GM12891 (cell line): ENCODE measurements around the gene EXD3.

Experiments used
- DNase-seq: peaks from one replicate; pipeline ENCODE4 v3.0.0; 2011; ENCODE audit warnings: low spot score; ENCODE audit not compliant: insufficient read length
- FAIRE-seq: peaks from 2 replicates; lab custom pipeline; 2011; peaks lifted over from hg19 to GRCh38; lab: Jason Lieb, UNC
- PAX5 ChIP-seq: IDR thresholded peaks from 2 replicates; pipeline ENCODE4 v1.6.1; 2011; ENCODE audit warnings: low read length, moderate library complexity, mild to moderate bottlenecking; ENCODE audit not compliant: insufficient read depth, severe bottlenecking
- POLR2A ChIP-seq: IDR thresholded peaks from 2 replicates; pipeline ENCODE4 v1.6.1; 2011; ENCODE audit warnings: low read depth, low read length, control low read depth
- POLR2AphosphoS5 ChIP-seq: IDR thresholded peaks from 2 replicates; pipeline ENCODE4 v1.6.1; 2011; ENCODE audit warnings: low read depth, low read length, control low read depth
- POU2F2 ChIP-seq: IDR thresholded peaks from 2 replicates; pipeline ENCODE4 v1.6.1; 2011; ENCODE audit warnings: low read depth, mild to moderate bottlenecking, control low read depth, low read length, moderate library complexity
- SPI1 ChIP-seq: IDR thresholded peaks from 2 replicates; pipeline ENCODE4 v1.6.1; 2011; ENCODE audit warnings: low read depth, low read length, control low read depth
- TAF1 ChIP-seq: IDR thresholded peaks from 2 replicates; pipeline ENCODE4 v1.6.1; 2011; ENCODE audit warnings: low read depth, low read length, control low read depth

EXD3 gene

GRCh38 chr9:137311986-137312851 lies 110.7 kb downstream of the EXD3 start:
- TF ChIP-seq POU2F2, result no peak
- TF ChIP-seq PAX5, result no peak
- TF ChIP-seq SPI1, result no peak
- TF ChIP-seq TAF1, result no peak
- FAIRE-seq (no peak), DNase-seq (peak; percentile 19)

DNA sequence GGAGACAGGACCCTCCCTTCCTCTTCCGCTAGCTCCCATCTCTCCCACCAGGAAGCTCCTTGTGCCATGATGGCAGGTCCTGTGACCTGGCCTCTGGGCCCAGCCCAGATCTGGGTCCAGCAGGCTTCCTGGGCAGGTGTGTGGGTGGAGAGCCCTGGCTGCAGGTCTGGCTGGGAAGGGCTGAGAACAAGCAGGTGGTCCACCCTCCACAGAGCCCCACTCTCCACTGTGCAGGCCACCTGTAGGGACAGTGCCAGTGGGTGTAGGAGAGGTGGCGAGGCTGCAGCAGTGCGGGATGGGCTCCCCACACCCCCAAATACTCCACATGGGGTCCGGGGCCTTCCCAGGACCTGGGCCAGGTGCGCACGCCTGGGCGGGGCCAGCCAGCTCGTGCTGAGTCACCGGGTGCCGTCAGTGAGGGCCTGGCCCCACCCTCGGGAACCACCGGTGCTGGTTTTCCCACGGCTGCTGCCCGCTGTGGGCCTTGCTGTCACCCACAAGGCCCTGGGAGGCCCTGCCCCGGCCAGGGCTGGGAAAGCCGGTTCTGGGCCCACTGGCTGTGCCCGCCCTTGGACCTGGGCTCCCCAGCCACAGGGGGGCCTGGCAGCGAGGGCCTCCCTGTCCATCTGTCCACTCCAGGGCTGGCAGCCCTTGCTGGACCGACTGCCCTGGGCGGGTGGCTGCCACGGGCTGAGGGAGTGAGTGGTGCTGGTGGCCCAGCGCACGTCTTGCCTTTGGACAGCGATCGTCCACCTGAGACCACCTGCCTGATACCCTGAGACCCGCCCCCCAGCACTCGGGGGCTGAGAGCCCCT lies 111.6 kb downstream of the EXD3 start:
- no peak for FAIRE-seq
- no peak for TF ChIP-seq PAX5
- TF ChIP-seq POLR2AphosphoS5, result no peak
- no peak for TF ChIP-seq TAF1
- DNase-seq, result peak; percentile 20

GRCh38 chr9:137310189-137311052 lies 112.5 kb downstream of the EXD3 start:
- no peak for FAIRE-seq
- no peak for TF ChIP-seq POLR2AphosphoS5
- no peak for TF ChIP-seq TAF1
- peak; percentile 30 for DNase-seq

DNA sequence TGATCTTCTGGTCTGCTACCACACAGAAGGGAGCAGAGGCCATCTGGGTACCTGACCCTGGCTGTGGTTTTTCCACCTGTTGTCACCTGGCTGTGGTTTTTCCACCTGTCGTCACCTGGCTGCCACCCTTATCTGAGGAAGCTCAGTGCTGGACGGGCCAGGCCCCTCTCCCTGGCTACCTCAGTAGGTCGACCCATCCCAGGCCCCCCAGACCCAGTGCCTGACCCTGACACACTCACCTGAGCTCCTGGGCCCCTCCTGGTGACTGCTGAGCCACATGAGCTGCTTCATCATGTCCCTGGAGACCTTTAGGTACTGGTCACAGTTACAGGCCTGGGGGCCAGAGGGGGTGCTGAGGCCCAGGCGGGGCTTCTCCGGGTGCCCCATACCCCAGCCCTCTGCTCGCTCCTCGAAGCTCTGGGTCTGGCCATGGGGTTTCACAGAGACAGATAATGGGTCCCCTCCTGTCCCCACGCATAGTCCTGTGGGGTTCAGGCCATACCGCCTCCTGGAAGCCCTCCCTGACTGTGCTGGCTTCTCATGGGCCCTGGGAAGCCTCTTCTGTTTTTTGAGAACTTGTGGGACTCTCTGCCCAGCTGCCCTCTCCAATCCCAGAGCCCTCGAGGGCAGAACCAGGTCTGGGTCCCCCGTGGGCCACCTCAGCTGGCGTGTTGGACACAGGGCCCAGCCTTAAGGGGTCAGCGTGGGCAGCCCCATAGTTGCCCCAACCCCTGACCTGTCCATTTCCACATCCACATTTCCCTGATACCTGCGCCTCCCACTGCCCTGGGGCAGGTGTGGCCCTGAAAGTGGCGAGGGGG lies 113.4 kb downstream of the EXD3 start:
- DNase-seq, result peak; percentile 22
- no peak for FAIRE-seq
- TF ChIP-seq TAF1 (no peak), SPI1 (no peak), POLR2AphosphoS5 (no peak), POU2F2 (no peak), PAX5 (no peak), POLR2A (no peak)

- FAIRE-seq (no peak), DNase-seq (no peak)
- TF ChIP-seq SPI1, result no peak
- no peak for TF ChIP-seq POLR2AphosphoS5
- TF ChIP-seq POLR2A, result no peak
- TF ChIP-seq PAX5, result no peak
- TF ChIP-seq POU2F2, result no peak
- no peak for TF ChIP-seq TAF1
Observed at GRCh38 chr9:137308057-137308619, 114.8 kb downstream of the EXD3 start.

DNA sequence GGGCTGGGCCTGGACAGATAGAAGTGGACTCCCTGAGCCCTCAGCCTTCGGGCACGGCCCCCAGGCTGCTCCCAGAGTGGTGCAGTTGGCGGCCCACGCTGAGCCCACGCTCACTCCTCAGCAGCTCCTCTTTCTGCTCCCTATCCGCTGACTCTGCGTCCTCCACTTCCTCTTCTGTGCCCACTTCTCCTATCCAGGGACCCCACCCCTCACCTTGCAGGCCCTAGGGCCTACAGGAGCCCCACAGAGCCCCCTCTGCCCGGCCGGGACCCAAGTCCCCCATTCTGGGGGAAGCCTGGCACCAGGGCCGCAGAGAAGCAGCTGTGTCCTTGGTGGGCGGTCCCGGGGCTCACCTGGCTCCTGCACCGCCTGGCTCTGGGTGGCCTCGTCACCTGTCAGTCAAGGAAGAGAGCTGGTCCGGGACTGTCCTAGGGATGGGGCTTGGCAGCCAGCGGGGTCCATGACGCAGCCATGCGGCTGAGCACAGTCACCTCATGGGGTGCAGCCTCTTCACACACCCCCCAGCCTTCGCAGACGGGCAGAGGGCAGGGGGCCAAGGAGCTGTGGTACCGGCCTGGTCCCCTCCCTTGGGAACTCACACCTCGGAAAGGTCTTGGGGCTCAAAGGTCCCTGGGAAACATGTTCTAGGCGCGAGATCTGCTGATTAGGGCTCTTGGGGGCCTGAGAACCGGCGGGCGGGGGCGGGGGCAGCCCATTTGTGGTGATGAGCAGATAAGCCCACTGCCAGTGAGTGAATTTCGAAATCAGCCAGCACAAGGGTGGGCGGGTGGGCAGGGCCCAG lies 115.5 kb downstream of the EXD3 start:
- TF ChIP-seq PAX5 (no peak), TAF1 (no peak), SPI1 (peak; percentile 56)
- DNase-seq (peak; percentile 33), FAIRE-seq (no peak)

- TF ChIP-seq TAF1, result no peak
- TF ChIP-seq POU2F2, result no peak
- no peak for TF ChIP-seq POLR2AphosphoS5
- TF ChIP-seq POLR2A, result no peak
- TF ChIP-seq SPI1, result no peak
- TF ChIP-seq PAX5, result no peak
Observed at GRCh38 chr9:137306850-137307254, 116.1 kb downstream of the EXD3 start.

GRCh38 chr9:137306066-137306849 lies 116.7 kb downstream of the EXD3 start:
- DNase-seq (no peak), FAIRE-seq (no peak)
- TF ChIP-seq PAX5 (no peak), TAF1 (no peak), POU2F2 (no peak), POLR2A (no peak), POLR2AphosphoS5 (no peak)

More at GRCh38 chr9:137306850-137307254, 116.1 kb downstream of the EXD3 start:
- FAIRE-seq (no peak), DNase-seq (no peak)
